Measurements from ENCODE around the gene ITPKC. TPM values are rescaled to one million over a fixed set of nuclear protein-coding genes. Genes with fewer than 3 reads are reported as not detected.

Gene ITPKC
- total RNA-seq, 1 experiment from 2014 or later, result 11.4 TPM

DNA sequence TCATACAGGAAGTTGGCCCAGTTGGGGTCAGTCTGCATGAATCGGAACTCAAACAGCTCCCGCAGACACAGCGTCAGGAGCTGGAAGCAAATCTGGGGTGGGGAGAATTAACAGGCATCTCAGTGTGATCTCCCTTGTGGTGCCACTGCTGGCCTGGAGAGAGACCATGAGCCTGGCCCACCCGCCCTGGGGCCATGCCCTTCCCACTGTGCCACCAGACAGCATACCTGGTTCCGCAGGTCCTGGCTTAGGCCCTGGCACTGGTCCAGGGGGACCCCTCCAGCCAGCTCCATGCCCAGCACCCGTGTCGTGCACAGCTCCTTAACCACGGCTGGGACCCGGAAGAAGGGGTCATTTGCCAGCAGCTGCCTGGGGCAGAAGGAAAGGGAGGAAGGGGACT, 16.8 kb upstream of the ITPKC start:
- Histone ChIP-seq H3K27ac (ENCODE audit: low read depth, low read length) (no peak overlapping the region), H3K79me2 (ENCODE audit: insufficient read depth, low read length) (no peaks in the 10 kb centered on the region), H3K36me3 (ENCODE audit: control insufficient read depth in 1 of 2, insufficient read depth in 2 of 2, low read length in 2 of 2) (peaks cover 9 to 21% of the 10 kb centered on the region in 2 experiments), H3K4me1 (ENCODE audit: control insufficient read depth in 1 of 2, insufficient read depth in 2 of 2, low read length in 2 of 2) (no peaks in the 10 kb centered on the region), H3K9ac (ENCODE audit: low read length) (no peak overlapping the region), H3K4me3 (replicated peaks in 1 of 2; ENCODE audit: low read depth in 1 of 2, low read length in 2 of 2) (no peak overlapping the region), H2AFZ (ENCODE audit: low read depth, low read length, poor library complexity, severe bottlenecking) (no peak overlapping the region), H3K9me2 (ENCODE audit: insufficient read depth) (no peaks in the 10 kb centered on the region), H3K9me3 (ENCODE audit: control insufficient read depth in 1 of 2, insufficient read depth in 1 of 2, low read depth in 1 of 2, low read length in 2 of 2) (no peaks in the 10 kb centered on the region), H4K20me1 (ENCODE audit: insufficient read depth) (no peaks in the 10 kb centered on the region), H3K4me2 (ENCODE audit: low read length) (no peak overlapping the region), H3K27me3 (ENCODE audit: insufficient read depth, low read length) (no peaks in the 10 kb centered on the region)
- DNase-seq (ENCODE audit: low read depth, low spot score), result no peak
- no TSS peak for BruUV-seq (replicated peaks)
- TF ChIP-seq POLR2AphosphoS5 (IDR thresholded peaks at IDR 0.05; ENCODE audit: low read depth, low read length) (no peak), TCF7L2 (IDR thresholded peaks at IDR 0.05; ENCODE audit: borderline replicate concordance, extremely low read depth, insufficient read depth, insufficient read length) (no peak)
- TF ChIP-seq, protein P1, sequence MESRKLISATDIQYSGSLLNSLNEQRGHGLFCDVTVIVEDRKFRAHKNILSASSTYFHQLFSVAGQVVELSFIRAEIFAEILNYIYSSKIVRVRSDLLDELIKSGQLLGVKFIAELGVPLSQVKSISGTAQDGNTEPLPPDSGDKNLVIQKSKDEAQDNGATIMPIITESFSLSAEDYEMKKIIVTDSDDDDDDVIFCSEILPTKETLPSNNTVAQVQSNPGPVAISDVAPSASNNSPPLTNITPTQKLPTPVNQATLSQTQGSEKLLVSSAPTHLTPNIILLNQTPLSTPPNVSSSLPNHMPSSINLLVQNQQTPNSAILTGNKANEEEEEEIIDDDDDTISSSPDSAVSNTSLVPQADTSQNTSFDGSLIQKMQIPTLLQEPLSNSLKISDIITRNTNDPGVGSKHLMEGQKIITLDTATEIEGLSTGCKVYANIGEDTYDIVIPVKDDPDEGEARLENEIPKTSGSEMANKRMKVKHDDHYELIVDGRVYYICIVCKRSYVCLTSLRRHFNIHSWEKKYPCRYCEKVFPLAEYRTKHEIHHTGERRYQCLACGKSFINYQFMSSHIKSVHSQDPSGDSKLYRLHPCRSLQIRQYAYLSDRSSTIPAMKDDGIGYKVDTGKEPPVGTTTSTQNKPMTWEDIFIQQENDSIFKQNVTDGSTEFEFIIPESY (IDR thresholded peaks at IDR 0.05; ENCODE audit: extremely low read depth, insufficient replicate concordance, low read length), result no peak
- RAD21 ChIA-PET (ENCODE audit: low non-redundant PET in 1 of 2, low total read pairs in 2 of 2, uncharacterized antibody in 2 of 2, unreplicated experiment in 2 of 2), result no interaction called here
- POLR2A ChIA-PET, result interaction anchor here (1.3 kb wide), 1 partner anchor 9 kb away, joined by 4 read pairs; the partner anchor contains the start of gene NUMBL
- CTCF ChIA-PET, result no interaction called here
- intact Hi-C loops (cut with micrococcal nuclease), result no loop called here
- no peak for ATAC-seq

DNA sequence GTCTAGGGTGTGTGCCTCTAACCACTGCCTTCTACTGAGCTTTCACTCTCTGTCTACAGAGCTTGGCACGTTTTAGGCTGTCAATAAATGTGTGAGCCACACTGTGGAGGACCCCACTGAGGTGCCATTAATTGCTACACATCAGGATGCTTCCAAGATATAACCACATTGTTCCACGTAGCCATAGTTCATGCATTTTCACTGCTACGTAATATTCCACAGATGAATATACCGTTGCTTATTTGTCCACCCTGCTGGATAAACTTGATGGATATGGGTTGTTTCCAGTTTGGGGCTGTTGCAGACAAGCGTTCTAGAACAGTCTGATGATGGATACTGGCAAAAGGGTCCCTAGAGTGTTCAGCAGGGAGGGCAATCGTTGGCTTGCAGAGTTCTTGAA, 15.2 kb upstream of the ITPKC start:
- Histone ChIP-seq H3K36me3 (ENCODE audit: control insufficient read depth in 1 of 2, insufficient read depth in 2 of 2, low read length in 2 of 2) (peaks cover 15 to 20% of the 10 kb centered on the region in 2 experiments), H3K4me2 (ENCODE audit: low read length) (no peak overlapping the region), H3K9me3 (ENCODE audit: control insufficient read depth in 1 of 2, insufficient read depth in 1 of 2, low read depth in 1 of 2, low read length in 2 of 2) (no peaks in the 10 kb centered on the region), H3K4me3 (replicated peaks in 1 of 2; ENCODE audit: low read depth in 1 of 2, low read length in 2 of 2) (no peak overlapping the region), H3K4me1 (ENCODE audit: control insufficient read depth in 1 of 2, insufficient read depth in 2 of 2, low read length in 2 of 2) (no peaks in the 10 kb centered on the region), H3K9ac (ENCODE audit: low read length) (no peak overlapping the region), H3K27me3 (ENCODE audit: insufficient read depth, low read length) (no peaks in the 10 kb centered on the region), H4K20me1 (ENCODE audit: insufficient read depth) (no peaks in the 10 kb centered on the region), H3K9me2 (ENCODE audit: insufficient read depth) (no peaks in the 10 kb centered on the region), H3K27ac (ENCODE audit: low read depth, low read length) (no peak overlapping the region), H2AFZ (ENCODE audit: low read depth, low read length, poor library complexity, severe bottlenecking) (no peak overlapping the region), H3K79me2 (ENCODE audit: insufficient read depth, low read length) (no peaks in the 10 kb centered on the region)
- DNase-seq (ENCODE audit: low read depth, low spot score) (no peak), ATAC-seq (no peak)
- ChIA-PET RAD21 (ENCODE audit: low non-redundant PET in 1 of 2, low total read pairs in 2 of 2, uncharacterized antibody in 2 of 2, unreplicated experiment in 2 of 2) (no interaction called here), POLR2A (no interaction called here), CTCF (interaction anchor here (0.7 to 1.2 kb wide), 2 partner anchors 15 to 38 kb away, joined by 3 read pairs; partner anchors contain the start of genes COQ8B and ITPKC)
- no TSS peak for BruUV-seq (replicated peaks)
- no peak for TF ChIP-seq ZFX (IDR thresholded peaks at IDR 0.05)
- no peak for TF ChIP-seq CEBPB (IDR thresholded peaks at IDR 0.05; ENCODE audit: low read depth)
- intact Hi-C loops (cut with micrococcal nuclease), result no loop called here
